Measurements from ENCODE around the gene COL10A1. TPM values are rescaled to one million over a fixed set of nuclear protein-coding genes. Genes with fewer than 3 reads are reported as not detected.

COL10A1 gene
- total and polyA plus RNA-seq, 4 donors: 0.13 to 0.66 (median 0.40) TPM

- Histone ChIP-seq H3K27ac (ENCODE audit: low read depth, low read length) (no peak overlapping the region), H3K4me3 (ENCODE audit: low read depth, low read length) (no peak overlapping the region), H3K4me1 (ENCODE audit: control insufficient read depth, insufficient read depth, low read length) (no peaks in the 10 kb centered on the region), H3K27me3 (ENCODE audit: control insufficient read depth, insufficient read depth, low read length) (no peaks in the 10 kb centered on the region), H3K9me3 (ENCODE audit: control insufficient read depth, insufficient read depth, low read length) (no peaks in the 10 kb centered on the region), H3K36me3 (ENCODE audit: control insufficient read depth, insufficient read depth, low read length) (no peaks in the 10 kb centered on the region)
- no CpG with 5 or more reads among the region's 1 CpG for WGBS (ENCODE audit: insufficient coverage)
- no peak for DNase-seq (ENCODE audit: low read depth in 4 of 6, low spot score in 6 of 6)
These were observed 53.6 kb downstream of the COL10A1 start for GRCh38 chr6:116072368-116072767.

DNA sequence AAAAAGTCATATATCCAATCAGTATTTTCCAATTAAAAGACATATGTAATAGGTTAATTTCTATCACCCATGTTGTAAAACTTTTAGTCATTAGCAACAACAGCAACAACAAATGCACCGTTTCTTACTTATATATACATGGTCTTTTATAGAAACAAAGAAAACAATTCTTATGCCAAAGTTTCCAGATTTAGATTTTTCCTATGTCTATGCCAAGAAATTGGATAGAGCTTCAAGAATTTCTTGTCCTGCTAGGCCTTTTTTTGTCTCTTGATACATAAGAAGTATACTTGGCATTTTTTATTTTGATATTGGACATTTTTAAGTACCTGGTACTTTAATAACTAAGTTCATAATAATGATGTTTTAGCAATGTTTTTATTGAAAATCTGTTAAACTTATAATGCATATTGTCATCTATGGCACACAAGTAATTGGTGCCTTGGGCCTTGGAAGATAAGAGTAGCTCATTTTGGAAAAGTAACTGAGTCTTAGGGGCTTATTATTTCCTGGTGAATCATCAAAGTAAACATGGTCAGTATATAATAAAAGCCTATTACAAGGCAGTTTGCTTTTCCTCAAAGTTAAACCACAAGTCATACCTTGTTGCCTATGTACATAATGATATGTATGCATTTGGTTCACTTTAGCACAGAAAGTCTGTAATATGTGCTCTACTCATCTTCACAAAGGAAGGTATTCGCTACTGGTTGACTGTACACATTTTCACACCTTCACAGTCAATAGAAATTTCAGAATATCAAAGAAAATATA lies 55.1 kb downstream of the COL10A1 start:
- no peak for DNase-seq (ENCODE audit: low read depth in 4 of 6, low spot score in 6 of 6)
- Histone ChIP-seq H3K36me3 (ENCODE audit: control insufficient read depth, insufficient read depth, low read length) (no peaks in the 10 kb centered on the region), H3K27ac (ENCODE audit: low read depth, low read length) (no peak overlapping the region), H3K4me1 (ENCODE audit: control insufficient read depth, insufficient read depth, low read length) (no peaks in the 10 kb centered on the region), H3K4me3 (ENCODE audit: low read depth, low read length) (no peak overlapping the region), H3K27me3 (ENCODE audit: control insufficient read depth, insufficient read depth, low read length) (no peaks in the 10 kb centered on the region), H3K9me3 (ENCODE audit: control insufficient read depth, insufficient read depth, low read length) (no peaks in the 10 kb centered on the region)
- 100% methylated on average over 1 of the region's 2 CpGs for WGBS (ENCODE audit: insufficient coverage)

DNA sequence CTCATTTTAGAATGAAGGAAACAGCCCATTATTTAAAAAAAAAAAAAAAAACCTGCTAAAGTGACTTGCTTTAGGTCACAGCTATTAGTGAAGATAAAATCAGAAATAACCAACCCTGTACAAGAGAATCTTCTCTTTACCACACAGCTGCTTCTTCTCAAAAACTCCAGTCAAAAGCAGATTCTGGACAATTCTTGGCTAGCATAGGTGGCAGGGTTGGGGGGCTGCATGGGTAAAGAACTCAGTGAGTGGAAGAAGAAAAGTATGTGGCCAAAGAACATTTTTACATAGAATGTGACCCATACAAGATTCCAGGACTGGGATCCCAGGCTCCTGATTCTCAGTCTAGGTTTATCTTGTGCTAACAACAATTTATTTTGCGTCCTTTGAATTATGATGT lies 55.8 kb downstream of the COL10A1 start:
- Histone ChIP-seq H3K36me3 (ENCODE audit: control insufficient read depth, insufficient read depth, low read length) (no peaks in the 10 kb centered on the region), H3K9me3 (ENCODE audit: control insufficient read depth, insufficient read depth, low read length) (no peaks in the 10 kb centered on the region), H3K4me3 (ENCODE audit: low read depth, low read length) (no peak overlapping the region), H3K27me3 (ENCODE audit: control insufficient read depth, insufficient read depth, low read length) (no peaks in the 10 kb centered on the region), H3K4me1 (ENCODE audit: control insufficient read depth, insufficient read depth, low read length) (no peaks in the 10 kb centered on the region), H3K27ac (ENCODE audit: low read depth, low read length) (no peak overlapping the region)
- WGBS (ENCODE audit: insufficient coverage): no CpG with 5 or more reads among the region's 1 CpG
- no peak for DNase-seq (ENCODE audit: low read depth in 4 of 6, low spot score in 6 of 6)

Other genes with a start within 250 kb of the COL10A1 start
- 1 to 10 TPM; 1.9 to 2.1 TPM for gene FRK, start 65.2 kb downstream of the COL10A1 start, total RNA-seq
- under 1 TPM; 0.43 to 0.44 TPM for gene FRK, start 65.2 kb downstream of the COL10A1 start, polyA plus RNA-seq (ENCODE audit: insufficient read length in 2 of 2)
- 10 to 100 TPM; 18.6 to 29.4 TPM for gene NT5DC1, start 25.3 kb downstream of the COL10A1 start, total RNA-seq
- 10 to 100 TPM; 20.0 to 20.2 TPM for gene NT5DC1, start 25.3 kb downstream of the COL10A1 start, polyA plus RNA-seq (ENCODE audit: insufficient read length in 2 of 2)
- gene TSPYL4, start 127.9 kb upstream of the COL10A1 start, total RNA-seq: 100 to 1,000 TPM in 1 of 2 donors, 10 to 100 TPM in 1; 57.6 to 101 TPM
- 100 to 1,000 TPM; 137 to 162 TPM for gene TSPYL4, start 127.9 kb upstream of the COL10A1 start, polyA plus RNA-seq (ENCODE audit: insufficient read length in 2 of 2)
- 100 to 1,000 TPM in 1 of 2 donors, 10 to 100 TPM in 1; 80.5 to 122 TPM for gene TSPYL1, start 153.8 kb upstream of the COL10A1 start, total RNA-seq
- gene TSPYL1, start 153.8 kb upstream of the COL10A1 start, polyA plus RNA-seq (ENCODE audit: insufficient read length in 2 of 2): 100 to 1,000 TPM; 124 to 131 TPM
- 10 to 100 TPM; 38.4 to 59.1 TPM for gene DSE, start 244.8 kb upstream of the COL10A1 start, total RNA-seq
- 10 to 100 TPM; 15.4 to 15.6 TPM for gene DSE, start 244.8 kb upstream of the COL10A1 start, polyA plus RNA-seq (ENCODE audit: insufficient read length in 2 of 2)